GM18907 (cell line): ENCODE data around the gene PDE6C.

Experiments used
- ATAC-seq: cut with Tn5 transposase; IDR thresholded peaks from one replicate; pipeline ENCODE4 v1.9.1; 2021; ENCODE audit warnings: mild to moderate bottlenecking, moderate library complexity; ENCODE audit not compliant: unreplicated experiment

PDE6C gene

GRCh38 chr10:93593749-93594148 lies 18.6 kb upstream of the PDE6C start:
- no peak for ATAC-seq

GRCh38 chr10:93594518-93594917 lies 17.8 kb upstream of the PDE6C start:
- no peak for ATAC-seq

- no peak for ATAC-seq
These were observed 16.8 kb upstream of the PDE6C start for GRCh38 chr10:93595378-93596161.

- no peak for ATAC-seq
These were observed 15.8 kb upstream of the PDE6C start for GRCh38 chr10:93596539-93596938.

GRCh38 chr10:93597075-93597599 lies 15.2 kb upstream of the PDE6C start:
- no peak for ATAC-seq

- no peak for ATAC-seq
These were observed 14.2 kb upstream of the PDE6C start for GRCh38 chr10:93598157-93598556.

GRCh38 chr10:93599335-93599734 lies 13.0 kb upstream of the PDE6C start:
- no peak for ATAC-seq

- no peak for ATAC-seq
These were observed 12.6 kb upstream of the PDE6C start for GRCh38 chr10:93599778-93600177.

GRCh38 chr10:93600446-93601145 lies 11.7 kb upstream of the PDE6C start:
- no peak for ATAC-seq

- no peak for ATAC-seq
These were observed 11.1 kb upstream of the PDE6C start, which contains the start of gene RBP4 for GRCh38 chr10:93601146-93601773. RBP4 (minus strand) TSS chr10:93601235; CDS start chr10:93601028, 207 bp downstream.

- no peak for ATAC-seq
These were observed 10.6 kb upstream of the PDE6C start for GRCh38 chr10:93601774-93602162.

GRCh38 chr10:93603023-93603422 lies 9.3 kb upstream of the PDE6C start:
- ATAC-seq: no peak

- ATAC-seq: no peak
These were observed 8.2 kb upstream of the PDE6C start for GRCh38 chr10:93604146-93604545.

GRCh38 chr10:93608421-93608820 lies 3.9 kb upstream of the PDE6C start:
- ATAC-seq: no peak

- no peak for ATAC-seq
These were observed 789 bp downstream of the PDE6C start for GRCh38 chr10:93613126-93613525.

GRCh38 chr10:93614101-93614825 lies 1.9 kb downstream of the PDE6C start:
- ATAC-seq: no peak

GRCh38 chr10:93615576-93616235 lies 3.4 kb downstream of the PDE6C start:
- ATAC-seq: no peak

GRCh38 chr10:93620925-93621324 lies 8.6 kb downstream of the PDE6C start:
- no peak for ATAC-seq

GRCh38 chr10:93622942-93623341 lies 10.6 kb downstream of the PDE6C start:
- no peak for ATAC-seq

GRCh38 chr10:93628858-93629257 lies 16.5 kb downstream of the PDE6C start:
- no peak for ATAC-seq
